Astrocyte (in vitro differentiated cells and primary cell): ENCODE measurements around the gene CERS1. TPM values are rescaled to one million over a fixed set of nuclear protein-coding genes. Genes with fewer than 3 reads are reported as not detected.

Experiments
- DNase-seq: peaks from one replicate; pipeline ENCODE4 v3.0.0-alpha.2; 2010; ENCODE audit warnings: low read depth
- FAIRE-seq: peaks from 2 replicates; lab custom pipeline; 2011; peaks lifted over from hg19 to GRCh38; lab: Jason Lieb, UNC
- H2AFZ ChIP-seq: 2 replicates; pipeline ENCODE4 v1.6.0; 2012; ENCODE audit warnings: low read depth, low read length, inconsistent platforms
- H3K27ac ChIP-seq: 2 replicates; pipeline ENCODE4 v1.5.1; 2011; ENCODE audit warnings: low read depth, low read length, inconsistent platforms
- H3K27me3 ChIP-seq: 2 replicates; pipeline ENCODE4 v1.6.0; 2011; ENCODE audit warnings: low read length, inconsistent platforms; ENCODE audit not compliant: insufficient read depth
- H3K36me3 ChIP-seq: 2 replicates; pipeline ENCODE4 v1.5.1; 2011; ENCODE audit warnings: low read length, inconsistent platforms; ENCODE audit not compliant: insufficient read depth
- H3K4me1 ChIP-seq: 2 replicates; pipeline ENCODE4 v1.5.1; 2011; ENCODE audit warnings: low read length, inconsistent platforms; ENCODE audit not compliant: insufficient read depth
- H3K4me2 ChIP-seq: 2 replicates; pipeline ENCODE4 v1.6.0; 2012; ENCODE audit warnings: low read length, inconsistent platforms
- H3K4me3 ChIP-seq: 2 replicates; pipeline ENCODE4 v1.5.1; 2011; ENCODE audit warnings: low read depth, mild to moderate bottlenecking, low read length, inconsistent platforms; ENCODE audit not compliant: insufficient read depth
- H3K79me2 ChIP-seq: 2 replicates; pipeline ENCODE4 v1.6.0; 2012; ENCODE audit warnings: mild to moderate bottlenecking, low read length, inconsistent platforms; ENCODE audit not compliant: insufficient read depth
- H3K9ac ChIP-seq: 2 replicates; pipeline ENCODE4 v1.6.0; 2012; ENCODE audit warnings: mild to moderate bottlenecking, low read length, inconsistent platforms
- H3K9me3 ChIP-seq: 2 replicates; pipeline ENCODE4 v1.5.1; 2012; ENCODE audit warnings: low read depth, mild to moderate bottlenecking, low read length, inconsistent platforms; ENCODE audit not compliant: insufficient read depth
- H4K20me1 ChIP-seq: 2 replicates; pipeline ENCODE4 v1.6.0; 2012; ENCODE audit warnings: low read length, inconsistent platforms; ENCODE audit not compliant: insufficient read depth
- H3K27ac Mint-ChIP-seq: one replicate; pipeline ENCODE4 v1.8.0; 2021; ENCODE audit warnings: mild to moderate bottlenecking, mixed read lengths; ENCODE audit not compliant: unreplicated experiment
- H3K27me3 Mint-ChIP-seq: one replicate; pipeline ENCODE4 v1.8.0; 2021; ENCODE audit warnings: low read depth, mixed read lengths; ENCODE audit not compliant: unreplicated experiment
- H3K36me3 Mint-ChIP-seq: one replicate; pipeline ENCODE4 v1.8.0; 2021; ENCODE audit warnings: low read depth, mixed read lengths; ENCODE audit not compliant: unreplicated experiment
- H3K4me1 Mint-ChIP-seq: one replicate; pipeline ENCODE4 v1.8.0; 2021; ENCODE audit warnings: low read depth, mixed read lengths; ENCODE audit not compliant: unreplicated experiment
- H3K4me3 Mint-ChIP-seq: one replicate; pipeline ENCODE4 v1.8.0; 2021; ENCODE audit warnings: mild to moderate bottlenecking, moderate library complexity, mixed read lengths; ENCODE audit not compliant: unreplicated experiment
- H3K9me3 Mint-ChIP-seq: one replicate; pipeline ENCODE4 v1.8.0; 2021; ENCODE audit warnings: mild to moderate bottlenecking, mixed read lengths; ENCODE audit not compliant: unreplicated experiment
- CTCF ChIP-seq: IDR thresholded peaks from 2 replicates; pipeline ENCODE4 v1.5.1; 2011; ENCODE audit warnings: low read depth, mild to moderate bottlenecking, inconsistent platforms, low read length, moderate library complexity; ENCODE audit not compliant: insufficient read depth
- EZH2 ChIP-seq: IDR thresholded peaks from 2 replicates; pipeline ENCODE4 v1.6.1; 2012; ENCODE audit warnings: mild to moderate bottlenecking, low read length, inconsistent platforms; ENCODE audit not compliant: insufficient read depth
- total RNA-seq: library from RNA; stranded (reverse); gene quantifications from 2 replicates; pipeline ENCODE4 v1.2.1, GENCODE V29; 2021

CERS1 gene
- total RNA-seq, 1 donor from 2014 or later = 6.8 TPM

DNA sequence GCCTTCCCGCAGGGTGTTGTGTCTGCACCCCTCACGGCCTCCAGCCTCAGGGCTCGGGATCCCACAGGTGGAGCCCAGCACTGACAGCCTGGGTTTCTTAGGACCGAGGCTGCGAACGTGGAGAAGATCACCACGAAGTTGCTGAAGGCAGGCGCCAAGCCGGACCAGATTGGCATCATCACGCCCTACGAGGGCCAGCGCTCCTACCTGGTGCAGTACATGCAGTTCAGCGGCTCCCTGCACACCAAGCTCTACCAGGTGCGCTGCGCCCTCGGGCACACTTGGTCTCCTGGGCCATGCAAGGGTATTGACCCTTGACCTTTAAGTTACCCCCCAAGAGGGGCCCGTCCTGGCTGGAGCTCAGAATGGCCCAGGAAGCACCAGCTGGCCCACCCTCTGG is 35.2 kb downstream of the CERS1 start:
- H3K79me2 ChIP-seq = peaks cover 4% of the 10 kb centered on the region
- H3K9ac ChIP-seq = no peak overlapping the region
- no peak for FAIRE-seq
- no peak overlapping the region for H3K4me3 ChIP-seq
- H3K36me3 ChIP-seq = peaks cover 28% of the 10 kb centered on the region
- H3K4me1 ChIP-seq = no peaks in the 10 kb centered on the region
- no peaks in the 10 kb centered on the region for H3K4me1 Mint-ChIP-seq
- no peak for DNase-seq
- no peak overlapping the region for H3K4me2 ChIP-seq
- no peaks in the 10 kb centered on the region for H3K27me3 Mint-ChIP-seq
- no peak overlapping the region for H2AFZ ChIP-seq
- H3K9me3 ChIP-seq = no peaks in the 10 kb centered on the region
- no peak overlapping the region for H3K4me3 Mint-ChIP-seq
- H3K9me3 Mint-ChIP-seq = no peaks in the 10 kb centered on the region
- TF ChIP-seq CTCF = no peak
- no peak for TF ChIP-seq EZH2
- peaks cover 67% of the 10 kb centered on the region for H4K20me1 ChIP-seq
- H3K36me3 Mint-ChIP-seq = peaks cover 19% of the 10 kb centered on the region
- H3K27ac ChIP-seq = no peak overlapping the region
- no peak overlapping the region for H3K27ac Mint-ChIP-seq
- no peaks in the 10 kb centered on the region for H3K27me3 ChIP-seq

- no peaks in the 10 kb centered on the region for H3K4me1 Mint-ChIP-seq
- H3K36me3 Mint-ChIP-seq = peaks cover 19% of the 10 kb centered on the region
- no peaks in the 10 kb centered on the region for H3K27me3 Mint-ChIP-seq
- Histone ChIP-seq H3K9me3 (no peaks in the 10 kb centered on the region), H2AFZ (no peak overlapping the region), H4K20me1 (peaks cover 69% of the 10 kb centered on the region), H3K36me3 (peaks cover 28% of the 10 kb centered on the region), H3K4me1 (no peaks in the 10 kb centered on the region), H3K27ac (no peak overlapping the region), H3K79me2 (peaks cover 4% of the 10 kb centered on the region), H3K4me2 (no peak overlapping the region), H3K27me3 (no peaks in the 10 kb centered on the region), H3K9ac (no peak overlapping the region), H3K4me3 (no peak overlapping the region)
- no peaks in the 10 kb centered on the region for H3K9me3 Mint-ChIP-seq
- FAIRE-seq (no peak), DNase-seq (no peak)
- no peak overlapping the region for H3K4me3 Mint-ChIP-seq
- TF ChIP-seq CTCF (no peak), EZH2 (no peak)
- no peak overlapping the region for H3K27ac Mint-ChIP-seq
Observed at GRCh38 chr19:18860302-18860700, 35.7 kb downstream of the CERS1 start.

- Histone ChIP-seq H3K79me2 (peaks cover 4% of the 10 kb centered on the region), H3K4me2 (no peak overlapping the region), H4K20me1 (peaks cover 74% of the 10 kb centered on the region), H3K4me3 (no peak overlapping the region), H3K27me3 (no peaks in the 10 kb centered on the region), H3K36me3 (peaks cover 32% of the 10 kb centered on the region), H3K27ac (no peak overlapping the region), H3K9me3 (no peaks in the 10 kb centered on the region), H2AFZ (no peak overlapping the region), H3K9ac (no peak overlapping the region), H3K4me1 (no peaks in the 10 kb centered on the region)
- Mint-ChIP-seq H3K4me1 (no peaks in the 10 kb centered on the region), H3K36me3 (peaks cover 20% of the 10 kb centered on the region), H3K4me3 (no peak overlapping the region), H3K27me3 (no peaks in the 10 kb centered on the region), H3K9me3 (no peaks in the 10 kb centered on the region), H3K27ac (no peak overlapping the region)
- DNase-seq (no peak), FAIRE-seq (no peak)
- TF ChIP-seq CTCF (no peak), EZH2 (no peak)
Observed at GRCh38 chr19:18859676-18860301, 36.2 kb downstream of the CERS1 start.
